MM.1S (cell line): ENCODE measurements around the gene UBE2J2.

Source experiments
- DNase-seq: peaks from one replicate; pipeline ENCODE4 v3.0.0-alpha.2; 2015
- H2AFZ ChIP-seq: fragments of 300-600 bp; sonication (generic); 2 replicates; pipeline ENCODE4 v1.6.0; 2016; ENCODE audit warnings: antibody characterized with exemption, low read length
- H3F3A ChIP-seq: fragments of 300-600 bp; sonication (generic); 2 replicates; pipeline ENCODE4 v1.6.1; 2016; ENCODE audit warnings: mild to moderate bottlenecking, antibody characterized with exemption, low read length, moderate library complexity, mixed read lengths; ENCODE audit not compliant: insufficient read depth
- H3K27ac ChIP-seq: fragments of 300-600 bp; sonication (generic); 2 replicates; pipeline ENCODE4 v1.5.1; 2016; ENCODE audit warnings: mild to moderate bottlenecking, low read length
- H3K27me3 ChIP-seq: fragments of 300-600 bp; sonication (generic); replicated peaks from 2 replicates; pipeline ENCODE4 v1.6.0; 2016; ENCODE audit warnings: low read length; ENCODE audit not compliant: insufficient read depth
- H3K36me3 ChIP-seq: fragments of 300-600 bp; sonication (generic); replicated peaks from 2 replicates; pipeline ENCODE4 v1.6.1; 2016; ENCODE audit warnings: mild to moderate bottlenecking, low read length, mixed read lengths; ENCODE audit not compliant: insufficient read depth
- H3K4me1 ChIP-seq: fragments of 300-600 bp; sonication (generic); 2 replicates; pipeline ENCODE4 v1.6.1; 2016; ENCODE audit warnings: low read length, mixed read lengths
- H3K4me2 ChIP-seq: fragments of 300-600 bp; sonication (generic); 2 replicates; pipeline ENCODE4 v1.6.0; 2016; ENCODE audit warnings: low read depth, low read length
- H3K4me3 ChIP-seq: fragments of 300-600 bp; sonication (generic); 2 replicates; pipeline ENCODE4 v1.5.1; 2016; ENCODE audit warnings: low read length, mixed read lengths
- H3K79me2 ChIP-seq: fragments of 300-600 bp; sonication (generic); 2 replicates; pipeline ENCODE4 v1.6.1; 2016; ENCODE audit warnings: mixed run types, low read length, mixed read lengths
- H3K9ac ChIP-seq: fragments of 300-600 bp; sonication (generic); 2 replicates; pipeline ENCODE4 v1.6.1; 2016; ENCODE audit warnings: low read length, mixed read lengths
- H3K9me2 ChIP-seq: fragments of 300-600 bp; sonication (generic); replicated peaks from 2 replicates; pipeline ENCODE4 v1.6.1; 2016; ENCODE audit warnings: mild to moderate bottlenecking, low read length, mixed read lengths; ENCODE audit not compliant: insufficient read depth
- H3K9me3 ChIP-seq: fragments of 300-600 bp; sonication (generic); replicated peaks from 2 replicates; pipeline ENCODE4 v1.6.1; 2016; ENCODE audit warnings: mild to moderate bottlenecking, low read length, mixed read lengths; ENCODE audit not compliant: insufficient read depth
- H4K20me1 ChIP-seq: fragments of 300-600 bp; sonication (generic); 2 replicates; pipeline ENCODE4 v1.6.1; 2016; ENCODE audit warnings: mild to moderate bottlenecking, low read length, moderate library complexity, mixed read lengths; ENCODE audit not compliant: insufficient read depth
- CTCF ChIP-seq: fragments of 300-600 bp; sonication (generic); IDR thresholded peaks from 2 replicates; pipeline ENCODE4 v1.5.1; 2016; ENCODE audit warnings: antibody characterized with exemption, low read length, mixed read lengths
- EZH2 ChIP-seq: fragments of 300-600 bp; sonication (generic); optimal IDR thresholded peaks from 2 replicates; pipeline ENCODE3; 2017; ENCODE audit warnings: low read depth, mild to moderate bottlenecking, antibody characterized with exemption, low read length, mixed read lengths
- EZH2phosphoT487 ChIP-seq: fragments of 300-600 bp; sonication (generic); IDR thresholded peaks from 2 replicates; pipeline ENCODE4 v1.6.1; 2018; ENCODE audit warnings: antibody characterized with exemption, low read length

Gene UBE2J2

DNA sequence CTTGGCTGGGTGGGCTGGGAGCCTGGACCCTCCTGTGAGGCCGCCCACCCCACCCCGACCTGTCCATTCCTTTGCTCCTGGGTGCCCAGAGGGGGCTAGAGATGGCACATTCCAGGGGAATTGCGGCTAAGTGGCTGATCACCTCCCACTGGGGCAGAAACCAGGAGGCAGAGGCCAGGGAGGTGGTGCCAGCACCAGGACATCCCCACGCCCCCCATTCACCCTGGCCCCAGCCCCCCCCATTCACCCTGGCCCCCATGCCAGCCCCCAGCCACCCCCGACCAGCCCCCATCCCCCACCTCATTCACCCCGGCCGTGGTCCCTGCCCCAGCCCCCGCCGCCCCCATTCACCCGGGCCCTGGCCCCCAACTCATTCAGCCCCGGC, 33.3 kb downstream of the UBE2J2 start:
- Histone ChIP-seq H3K27me3 (peaks cover 62% of the 10 kb centered on the region), H3K9ac (no peak overlapping the region), H3K9me3 (no peaks in the 10 kb centered on the region), H3K4me3 (no peak overlapping the region), H3K27ac (no peak overlapping the region), H3K79me2 (no peaks in the 10 kb centered on the region), H3F3A (no peaks in the 10 kb centered on the region), H4K20me1 (no peaks in the 10 kb centered on the region), H3K9me2 (no peaks in the 10 kb centered on the region), H3K4me2 (no peak overlapping the region), H3K4me1 (no peaks in the 10 kb centered on the region), H3K36me3 (no peaks in the 10 kb centered on the region), H2AFZ (no peak overlapping the region)
- no peak for TF ChIP-seq EZH2
- TF ChIP-seq EZH2phosphoT487: no peak
- no peak for TF ChIP-seq CTCF
- DNase-seq: no peak

DNA sequence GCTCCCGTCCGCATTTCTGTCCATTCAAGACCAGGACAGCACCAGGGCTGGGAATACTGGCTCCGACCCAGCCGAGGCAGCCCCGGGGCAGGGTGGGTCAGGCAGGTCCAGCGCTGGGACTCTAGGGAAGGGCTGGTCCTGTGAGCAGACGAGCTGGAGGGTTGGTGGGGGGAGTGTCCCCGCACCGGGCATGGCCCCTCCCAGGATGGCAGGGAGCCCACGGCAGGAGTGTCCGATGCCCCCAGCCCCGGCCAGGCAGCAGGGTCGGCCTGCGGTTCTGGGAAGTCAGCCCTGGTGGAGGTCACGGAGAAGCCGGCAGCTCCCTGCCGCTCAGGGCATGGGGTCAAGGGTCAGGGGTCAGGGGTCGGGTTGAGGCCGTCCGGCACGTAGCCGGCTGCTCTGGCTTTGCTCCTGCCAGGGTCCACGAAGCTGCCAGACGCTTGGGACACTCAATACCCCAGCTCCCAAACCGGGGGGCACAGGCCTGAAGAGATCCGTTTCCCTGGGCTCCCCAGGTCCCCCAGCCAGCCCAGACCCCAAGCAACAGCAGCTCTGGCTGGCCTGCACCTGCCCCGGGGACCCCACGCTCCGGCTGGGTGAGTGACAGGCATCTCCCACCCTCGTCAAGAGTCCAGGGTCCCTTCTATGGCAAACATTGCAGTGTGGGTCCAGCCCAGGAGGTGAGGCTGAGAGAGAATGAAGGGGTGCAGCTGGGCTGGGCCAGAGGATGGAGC, 33.9 kb downstream of the UBE2J2 start:
- no peak overlapping the region for H3K27ac ChIP-seq
- DNase-seq: no peak
- H3K27me3 ChIP-seq: peaks cover 62% of the 10 kb centered on the region
- H3K9me2 ChIP-seq: no peaks in the 10 kb centered on the region
- no peaks in the 10 kb centered on the region for H4K20me1 ChIP-seq
- no peaks in the 10 kb centered on the region for H3K9me3 ChIP-seq
- no peaks in the 10 kb centered on the region for H3F3A ChIP-seq
- H3K36me3 ChIP-seq: no peaks in the 10 kb centered on the region
- no peaks in the 10 kb centered on the region for H3K4me1 ChIP-seq
- no peak overlapping the region for H3K4me2 ChIP-seq
- H2AFZ ChIP-seq: no peak overlapping the region
- no peaks in the 10 kb centered on the region for H3K79me2 ChIP-seq
- TF ChIP-seq CTCF: no peak
- TF ChIP-seq EZH2phosphoT487: no peak
- no peak for TF ChIP-seq EZH2
- no peak overlapping the region for H3K9ac ChIP-seq
- H3K4me3 ChIP-seq: no peak overlapping the region

DNA sequence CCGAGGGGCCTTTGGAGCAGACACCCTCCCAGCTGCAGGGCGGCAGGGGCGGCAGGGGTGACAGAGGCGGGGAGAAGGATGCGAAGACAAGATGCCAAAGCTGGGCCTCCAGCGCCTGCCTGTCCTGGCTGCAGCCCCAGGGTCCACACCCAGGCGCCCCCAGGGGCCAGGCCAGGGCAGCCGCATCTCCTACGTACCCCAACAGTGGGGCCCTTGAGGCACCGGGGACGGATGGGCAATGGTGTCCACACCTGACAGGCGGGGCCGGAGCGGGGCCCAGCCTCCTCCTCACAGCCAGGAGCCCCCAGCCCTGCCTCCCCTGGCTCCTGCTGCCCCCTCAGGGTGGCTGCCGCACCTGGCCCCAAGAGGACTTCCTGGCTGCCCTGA, 34.4 kb downstream of the UBE2J2 start:
- no peaks in the 10 kb centered on the region for H3K9me2 ChIP-seq
- H3K27ac ChIP-seq: no peak overlapping the region
- no peaks in the 10 kb centered on the region for H3K4me1 ChIP-seq
- no peaks in the 10 kb centered on the region for H4K20me1 ChIP-seq
- DNase-seq: no peak
- H3K9me3 ChIP-seq: no peaks in the 10 kb centered on the region
- peaks cover 60% of the 10 kb centered on the region for H3K27me3 ChIP-seq
- H3K36me3 ChIP-seq: no peaks in the 10 kb centered on the region
- H3K4me2 ChIP-seq: no peak overlapping the region
- no peak overlapping the region for H3K9ac ChIP-seq
- no peaks in the 10 kb centered on the region for H3K79me2 ChIP-seq
- TF ChIP-seq EZH2: no peak
- TF ChIP-seq CTCF: no peak
- no peak for TF ChIP-seq EZH2phosphoT487
- no peaks in the 10 kb centered on the region for H3F3A ChIP-seq
- H3K4me3 ChIP-seq: no peak overlapping the region
- H2AFZ ChIP-seq: no peak overlapping the region
